GM21447 (cell line): ENCODE results near the gene PXMP2.
"Not testable (repeated sequence)": the region's sequence is repeated elsewhere in the genome, so short reads cannot be mapped to it uniquely, and the experiment has no call there.

ENCODE experiments used
- ATAC-seq: cut with Tn5 transposase; IDR thresholded peaks from one replicate; pipeline ENCODE4 v1.9.1; 2021; ENCODE audit not compliant: unreplicated experiment

Gene PXMP2

DNA sequence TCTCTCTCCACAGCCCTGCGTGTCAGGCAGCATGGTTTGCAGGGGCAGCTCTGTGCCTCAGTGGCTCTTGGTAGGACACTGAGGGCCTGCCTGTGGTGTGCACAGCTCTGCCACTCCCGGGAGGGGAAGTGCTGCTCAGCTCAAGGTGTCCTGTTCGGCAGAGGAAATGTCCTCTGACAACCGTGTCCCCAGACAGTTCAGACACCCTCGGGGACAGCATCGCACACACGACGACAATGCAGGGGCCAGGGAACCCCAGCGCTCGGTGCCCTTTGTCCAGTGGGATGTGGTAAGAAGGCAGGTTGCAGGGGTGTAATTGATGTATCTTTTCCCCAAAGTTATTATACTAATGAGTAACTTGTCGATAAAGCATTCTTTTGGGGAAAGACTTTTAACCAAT is 60.0 kb downstream of the PXMP2 start:
- no peak for ATAC-seq

DNA sequence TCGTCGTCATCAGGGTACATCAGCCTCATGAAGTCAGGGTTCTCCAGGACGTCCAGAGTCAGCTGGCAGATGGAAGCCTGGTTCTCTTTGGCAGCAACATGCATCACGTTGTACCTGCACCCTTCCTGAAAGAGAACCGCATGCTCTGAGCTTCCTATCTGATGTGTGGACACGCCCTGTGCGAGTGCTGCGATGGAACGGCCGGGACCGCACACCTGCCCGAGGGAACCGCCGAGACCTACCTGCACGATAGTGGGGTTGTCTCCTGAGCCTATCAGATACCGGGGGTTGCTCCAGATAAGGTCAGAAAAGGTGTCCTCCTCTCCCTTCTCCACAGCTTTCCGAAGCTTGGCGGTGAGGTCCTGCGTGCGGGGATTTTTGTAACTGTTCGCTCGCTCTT is 60.5 kb downstream of the PXMP2 start:
- no peak for ATAC-seq

DNA sequence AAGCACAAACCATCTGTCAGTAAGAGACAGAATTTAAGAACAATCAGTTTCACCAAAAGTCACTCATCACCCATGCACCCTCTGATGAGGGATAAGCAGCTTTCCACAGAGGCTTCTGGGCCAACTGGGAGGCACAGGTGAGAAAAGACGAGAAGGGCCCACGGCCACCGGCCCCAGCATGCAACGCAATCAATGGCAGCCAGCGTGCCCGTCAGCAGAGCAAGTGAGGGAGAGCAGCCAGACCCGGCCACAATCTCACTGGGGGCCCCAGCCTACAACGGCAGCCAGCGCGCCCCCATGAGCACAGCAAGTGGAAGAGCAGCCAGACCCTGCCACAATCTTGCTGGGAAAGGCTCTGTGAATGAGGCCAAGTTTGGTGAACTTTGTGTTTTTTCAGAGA is 60.9 kb downstream of the PXMP2 start:
- no peak for ATAC-seq

DNA sequence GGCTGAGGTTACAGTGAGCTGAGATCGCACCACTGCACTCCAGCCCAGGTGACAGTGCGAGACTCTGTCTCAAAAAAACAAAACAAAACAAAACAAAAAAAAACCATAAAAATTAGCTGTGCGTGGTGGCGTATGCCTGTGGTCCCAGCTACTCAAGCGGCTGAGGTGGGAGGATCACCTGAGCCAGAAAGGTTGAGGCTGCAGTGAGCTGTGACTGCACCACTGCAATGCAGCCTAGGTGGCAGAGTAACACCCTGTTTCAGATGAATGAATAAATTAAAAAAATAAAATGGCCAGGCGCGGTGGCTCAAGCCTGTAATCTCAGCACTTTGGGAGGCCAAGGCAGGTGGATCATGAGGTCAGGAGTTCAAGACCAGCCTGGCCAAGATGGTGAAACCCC is 66.3 kb downstream of the PXMP2 start:
- ATAC-seq: not testable (repeated sequence)

DNA sequence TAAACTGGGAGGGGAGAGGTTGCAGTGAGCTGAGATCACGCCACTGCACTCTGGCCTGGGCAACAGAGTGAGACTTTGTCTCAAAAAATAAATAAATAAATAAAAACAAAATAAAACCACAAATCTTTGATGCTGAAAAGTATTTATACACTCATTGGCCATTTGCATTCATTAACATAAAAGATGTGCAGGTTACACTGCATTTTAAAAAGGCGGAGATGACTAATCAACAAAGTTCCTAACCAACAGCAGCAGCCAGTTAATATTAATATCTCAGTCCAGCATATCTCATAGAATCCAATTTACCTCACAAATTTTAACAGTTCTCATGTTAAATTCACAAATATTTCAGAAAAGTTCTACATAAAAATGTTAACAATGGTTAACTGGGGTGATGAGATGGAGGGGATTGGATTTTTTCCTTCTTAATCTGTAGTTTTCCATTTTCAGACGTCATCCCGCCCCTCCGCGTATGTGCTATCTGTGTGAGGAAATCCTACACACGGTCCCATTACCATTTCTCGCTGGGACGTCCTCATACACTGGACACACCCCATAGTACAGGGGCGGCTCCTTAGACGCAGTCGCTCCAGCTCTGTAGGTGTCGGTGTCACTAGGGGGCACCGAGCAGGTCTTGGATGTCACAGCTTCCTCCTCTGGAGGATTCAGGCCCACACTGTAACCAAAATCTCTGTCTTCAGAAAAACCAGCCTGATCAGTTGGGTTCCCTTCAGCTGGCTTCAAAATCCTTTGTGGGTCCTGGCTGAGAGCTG is 67.0 kb downstream of the PXMP2 start:
- ATAC-seq: no peak
